Parathyroid adenoma (tissue), 2 donors: ENCODE results near the gene LHFPL3.

Experiments
- H2AFZ ChIP-seq: fragments of 300-600 bp; sonication (generic); one replicate; pipeline ENCODE4 v1.7.0; 2017; ENCODE audit warnings: antibody characterized with exemption, mild to moderate bottlenecking
- H3K27ac ChIP-seq: fragments of 300-600 bp; sonication (generic); one replicate; pipeline ENCODE4 v1.7.0; 2017
- H3K27me3 ChIP-seq: fragments of 300-600 bp; sonication (generic); one replicate; pipeline ENCODE4 v1.7.0; 2017; ENCODE audit warnings: low read length; ENCODE audit not compliant: control insufficient read depth, insufficient read depth
- H3K36me3 ChIP-seq: fragments of 300-600 bp; sonication (generic); one replicate; pipeline ENCODE4 v1.7.0; 2017; ENCODE audit warnings: low read length; ENCODE audit not compliant: control insufficient read depth, insufficient read depth
- H3K4me1 ChIP-seq: fragments of 300-600 bp; sonication (generic); one replicate; pipeline ENCODE4 v1.7.0; 2017; ENCODE audit warnings: control low read depth
- H3K4me2 ChIP-seq: fragments of 300-600 bp; sonication (generic); one replicate; pipeline ENCODE4 v1.7.0; 2017; ENCODE audit warnings: low read length
- H3K4me3 ChIP-seq: fragments of 300-600 bp; sonication (generic); one replicate; pipeline ENCODE4 v1.7.0; 2017; ENCODE audit warnings: low read depth, low read length
- H3K79me2 ChIP-seq: fragments of 300-600 bp; sonication (generic); one replicate; pipeline ENCODE4 v1.7.0; 2017; ENCODE audit warnings: control low read depth
- H3K9ac ChIP-seq: fragments of 300-600 bp; sonication (generic); one replicate; pipeline ENCODE4 v1.7.0; 2017; ENCODE audit warnings: mild to moderate bottlenecking
- H3K9me3 ChIP-seq: fragments of 300-600 bp; sonication (generic); one replicate; pipeline ENCODE4 v1.7.0; 2017; ENCODE audit warnings: low read length; ENCODE audit not compliant: control insufficient read depth
- CTCF ChIP-seq: fragments of 300-600 bp; sonication (generic); IDR thresholded peaks from one replicate; pipeline ENCODE4 v1.7.0; 2017; ENCODE audit warnings: antibody characterized with exemption, mild to moderate bottlenecking
- donor health status: primary hyperparathyroidism.

LHFPL3 gene

DNA sequence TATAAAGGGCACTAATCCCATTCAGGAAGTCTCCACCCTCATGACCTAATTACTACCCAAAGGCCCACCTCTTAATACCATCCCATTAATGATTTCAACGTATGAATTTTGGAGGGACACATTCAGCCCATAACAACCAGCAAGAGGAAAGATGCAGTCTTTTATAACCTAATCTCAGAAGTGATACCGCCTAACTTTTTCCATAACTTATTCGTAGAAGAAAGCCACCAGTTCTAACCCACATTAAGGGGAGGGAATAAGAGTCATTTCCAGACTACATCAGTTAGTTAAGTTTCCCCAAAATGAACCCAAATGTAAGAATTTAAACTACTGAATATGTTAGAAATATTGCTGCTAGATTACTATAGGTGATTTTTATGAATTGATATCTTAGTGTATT is 32.1 kb upstream of the LHFPL3 start:
- TF ChIP-seq CTCF = no peak
- Histone ChIP-seq H3K36me3 (no peaks in the 10 kb centered on the region), H3K27ac (no peak overlapping the region), H3K4me2 (no peak overlapping the region), H3K9me3 (no peaks in the 10 kb centered on the region), H3K79me2 (no peaks in the 10 kb centered on the region), H3K4me3 (no peak overlapping the region), H3K4me1 (no peaks in the 10 kb centered on the region), H3K27me3 (no peaks in the 10 kb centered on the region), H2AFZ (no peak overlapping the region), H3K9ac (no peak overlapping the region)

GRCh38 chr7:104296900-104297299 is 31.5 kb upstream of the LHFPL3 start:
- H3K27ac ChIP-seq = no peak overlapping the region

GRCh38 chr7:104299323-104299722 is 29.1 kb upstream of the LHFPL3 start:
- no peaks in the 10 kb centered on the region for H3K9me3 ChIP-seq
- no peak for TF ChIP-seq CTCF
- H2AFZ ChIP-seq = no peak overlapping the region
- no peak overlapping the region for H3K9ac ChIP-seq
- H3K27ac ChIP-seq = no peak overlapping the region
- H3K4me3 ChIP-seq = no peak overlapping the region
- H3K27me3 ChIP-seq = no peaks in the 10 kb centered on the region
- no peaks in the 10 kb centered on the region for H3K4me1 ChIP-seq
- no peaks in the 10 kb centered on the region for H3K36me3 ChIP-seq
- H3K4me2 ChIP-seq = no peak overlapping the region
- no peaks in the 10 kb centered on the region for H3K79me2 ChIP-seq

More at GRCh38 chr7:104296900-104297299, 31.5 kb upstream of the LHFPL3 start:
- no peak overlapping the region for H3K9ac ChIP-seq
- H3K4me2 ChIP-seq = no peak overlapping the region
- H3K9me3 ChIP-seq = no peaks in the 10 kb centered on the region
- no peak overlapping the region for H2AFZ ChIP-seq
- no peaks in the 10 kb centered on the region for H3K27me3 ChIP-seq
- no peaks in the 10 kb centered on the region for H3K4me1 ChIP-seq
- no peaks in the 10 kb centered on the region for H3K79me2 ChIP-seq
- no peak overlapping the region for H3K4me3 ChIP-seq
- TF ChIP-seq CTCF = no peak
- H3K36me3 ChIP-seq = no peaks in the 10 kb centered on the region

- no peak overlapping the region for H3K9ac ChIP-seq
- TF ChIP-seq CTCF = no peak
Measured at GRCh38 chr7:104299777-104300176, 28.6 kb upstream of the LHFPL3 start.

GRCh38 chr7:104306793-104307192 is 21.6 kb upstream of the LHFPL3 start:
- Histone ChIP-seq H3K9me3 (no peaks in the 10 kb centered on the region), H3K27ac (no peak overlapping the region), H3K4me1 (no peaks in the 10 kb centered on the region), H3K9ac (no peak overlapping the region), H3K4me2 (no peak overlapping the region), H3K79me2 (no peaks in the 10 kb centered on the region), H3K4me3 (no peak overlapping the region), H3K36me3 (no peaks in the 10 kb centered on the region), H3K27me3 (no peaks in the 10 kb centered on the region), H2AFZ (no peak overlapping the region)
- TF ChIP-seq CTCF = no peak

More at GRCh38 chr7:104299777-104300176, 28.6 kb upstream of the LHFPL3 start:
- Histone ChIP-seq H3K27me3 (no peaks in the 10 kb centered on the region), H3K4me3 (no peak overlapping the region), H3K4me2 (no peak overlapping the region), H3K4me1 (no peaks in the 10 kb centered on the region), H2AFZ (no peak overlapping the region), H3K27ac (no peak overlapping the region), H3K9me3 (no peaks in the 10 kb centered on the region), H3K36me3 (no peaks in the 10 kb centered on the region), H3K79me2 (no peaks in the 10 kb centered on the region)
